Measurements from ENCODE around the gene TMPRSS9.

Gene TMPRSS9

DNA sequence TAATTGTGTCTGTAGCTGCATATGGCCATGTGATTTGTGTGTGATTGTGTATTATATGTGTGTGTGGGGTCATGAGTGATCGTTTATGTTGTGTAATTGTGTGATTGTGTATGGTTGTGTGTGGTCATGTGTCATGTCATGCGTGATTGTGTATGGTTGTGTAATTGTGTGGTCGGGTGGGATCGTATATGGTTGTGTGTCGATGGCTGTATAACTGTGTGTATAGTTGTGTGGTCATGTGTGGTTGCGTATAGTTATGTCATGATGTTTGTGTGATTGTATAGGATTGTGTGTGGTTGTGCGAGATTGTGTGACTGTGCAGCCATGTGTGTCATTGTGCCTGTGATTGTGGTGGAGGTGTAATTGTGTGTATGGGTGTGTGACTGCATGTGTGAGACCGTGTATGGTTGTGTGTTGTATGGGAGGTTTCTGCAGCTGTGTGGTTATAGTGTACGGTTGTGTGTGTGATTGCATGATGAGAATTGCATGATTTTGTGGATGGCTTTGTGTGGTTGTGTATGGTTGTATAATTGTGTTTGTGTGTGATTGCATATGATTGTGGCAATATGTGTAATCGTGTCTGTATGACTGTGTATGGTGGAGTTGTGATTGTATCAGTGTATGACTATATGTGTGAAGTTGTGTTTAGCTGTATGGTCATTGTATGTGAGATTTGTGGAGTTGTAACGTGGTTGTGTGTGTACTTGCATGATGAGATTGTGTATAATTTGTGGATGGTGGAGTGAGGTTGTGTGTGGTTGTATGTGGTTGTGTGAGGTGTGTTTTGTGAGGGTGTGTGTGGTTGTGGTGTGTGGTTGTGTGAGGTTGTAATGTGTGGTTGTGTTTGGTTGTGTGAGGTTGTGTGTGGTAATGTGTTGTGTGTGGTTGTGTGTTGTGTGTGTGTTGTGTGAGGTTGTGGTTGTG is 2.2 kb downstream of the TMPRSS9 start:
- no peak overlapping the region for H3K9ac ChIP-seq (ENCODE audit: low read depth, low read length, poor library complexity)
- H3K27ac ChIP-seq (replicated peaks; ENCODE audit: low read length): no peak overlapping the region
- no peak overlapping the region for H3K4ac ChIP-seq (ENCODE audit: low read length)
- no peak overlapping the region for H4K8ac ChIP-seq (ENCODE audit: low read depth, low read length)
- no peak overlapping the region for H2AK5ac ChIP-seq (ENCODE audit: low read depth, low read length)
- no peak overlapping the region for H3K23ac ChIP-seq (ENCODE audit: low read depth, low read length, poor library complexity)
- peaks cover 0 to 16% (median 3%) of the 10 kb centered on the region in 3 experiments for H3K27me3 ChIP-seq (ENCODE audit: control insufficient read depth in 3 of 3, insufficient read depth in 3 of 3, low read depth in 1 of 3, low read length in 3 of 3)
- H2BK5ac ChIP-seq (ENCODE audit: low read length): no peak overlapping the region
- no peak overlapping the region for H4K91ac ChIP-seq (ENCODE audit: low read depth, low read length, poor library complexity)
- no peak overlapping the region for H2AFZ ChIP-seq (ENCODE audit: low read length)
- no peak overlapping the region for H3K4me2 ChIP-seq (ENCODE audit: insufficient read depth, low read length, poor library complexity, severe bottlenecking)
- H3K79me1 ChIP-seq (ENCODE audit: low read depth, low read length): no peaks in the 10 kb centered on the region
- no peak for DNase-seq (ENCODE audit: low spot score)
- H3K14ac ChIP-seq (ENCODE audit: low read length): no peak overlapping the region
- H3K36me3 ChIP-seq (replicated peaks in 1 of 2; ENCODE audit: control insufficient read depth in 2 of 2, insufficient read depth in 2 of 2, low read length in 2 of 2): no peaks in the 10 kb centered on the region
- H3K4me3 ChIP-seq (ENCODE audit: low read length in 2 of 2): peak overlapping the region in 1 of 2 donors; percentile 6
- H3K9me3 ChIP-seq (replicated peaks in 1 of 2; ENCODE audit: control insufficient read depth in 2 of 2, insufficient read depth in 1 of 2, low read depth in 1 of 2, low read length in 2 of 2): no peaks in the 10 kb centered on the region
- H3K18ac ChIP-seq (ENCODE audit: low read length): no peak overlapping the region
- H2BK12ac ChIP-seq (ENCODE audit: low read length): no peak overlapping the region
- 100% methylated on average over 4 to 9 of the region's 11 CpGs for whole genome bisulfite sequencing, 2 donors (ENCODE audit: extremely low coverage in 2 of 2, insufficient read length in 2 of 2, insufficient replicate concordance in 1 of 2)
- peak overlapping the region; percentile 35 for H2BK15ac ChIP-seq (ENCODE audit: low read length)
- peak overlapping the region; percentile 32 for H2BK120ac ChIP-seq (ENCODE audit: low read depth, low read length)
- peaks cover 0 to 2% of the 10 kb centered on the region in 2 donors for H3K4me1 ChIP-seq (ENCODE audit: control insufficient read depth in 2 of 2, insufficient read depth in 1 of 2, low read depth in 1 of 2, low read length in 2 of 2)

DNA sequence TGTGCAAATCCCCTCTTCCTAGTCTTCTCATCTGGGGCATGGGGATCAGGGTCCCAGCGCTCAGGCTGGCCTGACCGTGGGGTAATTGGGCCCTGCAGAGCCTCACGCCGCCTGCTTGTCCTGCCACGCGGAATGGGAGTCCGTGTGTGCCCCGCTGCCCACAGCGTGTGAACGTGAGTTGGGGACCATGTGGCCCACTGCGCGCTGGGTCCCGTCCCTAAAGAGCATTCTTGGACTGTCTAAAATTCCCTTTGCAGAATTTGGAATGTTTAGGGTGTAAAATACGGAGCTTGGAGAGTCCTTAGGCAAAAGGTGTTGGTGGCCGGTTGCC is 2.9 kb downstream of the TMPRSS9 start:
- peaks cover 0 to 16% (median 3%) of the 10 kb centered on the region in 3 experiments for H3K27me3 ChIP-seq (ENCODE audit: control insufficient read depth in 3 of 3, insufficient read depth in 3 of 3, low read depth in 1 of 3, low read length in 3 of 3)
- H2AFZ ChIP-seq (ENCODE audit: low read length): no peak overlapping the region
- peak overlapping the region; percentile 35 for H2BK15ac ChIP-seq (ENCODE audit: low read length)
- no peak overlapping the region for H4K91ac ChIP-seq (ENCODE audit: low read depth, low read length, poor library complexity)
- H2BK12ac ChIP-seq (ENCODE audit: low read length): peak overlapping the region; percentile 66
- H3K27ac ChIP-seq (replicated peaks; ENCODE audit: low read length): no peak overlapping the region
- peaks cover 0 to 2% of the 10 kb centered on the region in 2 donors for H3K4me1 ChIP-seq (ENCODE audit: control insufficient read depth in 2 of 2, insufficient read depth in 1 of 2, low read depth in 1 of 2, low read length in 2 of 2)
- no peaks in the 10 kb centered on the region for H3K36me3 ChIP-seq (replicated peaks in 1 of 2; ENCODE audit: control insufficient read depth in 2 of 2, insufficient read depth in 2 of 2, low read length in 2 of 2)
- no peak overlapping the region for H2AK5ac ChIP-seq (ENCODE audit: low read depth, low read length)
- no peak overlapping the region for H3K14ac ChIP-seq (ENCODE audit: low read length)
- peak overlapping the region in 1 of 2 donors; percentile 6 for H3K4me3 ChIP-seq (ENCODE audit: low read length in 2 of 2)
- H3K9ac ChIP-seq (ENCODE audit: low read depth, low read length, poor library complexity): no peak overlapping the region
- no peaks in the 10 kb centered on the region for H3K79me1 ChIP-seq (ENCODE audit: low read depth, low read length)
- no peak for DNase-seq (ENCODE audit: low spot score)
- no peaks in the 10 kb centered on the region for H3K9me3 ChIP-seq (replicated peaks in 1 of 2; ENCODE audit: control insufficient read depth in 2 of 2, insufficient read depth in 1 of 2, low read depth in 1 of 2, low read length in 2 of 2)
- H4K8ac ChIP-seq (ENCODE audit: low read depth, low read length): no peak overlapping the region
- H3K4ac ChIP-seq (ENCODE audit: low read length): no peak overlapping the region
- no peak overlapping the region for H2BK5ac ChIP-seq (ENCODE audit: low read length)
- H3K23ac ChIP-seq (ENCODE audit: low read depth, low read length, poor library complexity): no peak overlapping the region
- peak overlapping the region; percentile 32 for H2BK120ac ChIP-seq (ENCODE audit: low read depth, low read length)
- peak overlapping the region; percentile 72 for H3K18ac ChIP-seq (ENCODE audit: low read length)
- WGBS, 2 donors (ENCODE audit: extremely low coverage in 2 of 2, insufficient read length in 2 of 2, insufficient replicate concordance in 1 of 2): no CpG with 5 or more reads among the region's 15 CpGs
- H3K4me2 ChIP-seq (ENCODE audit: insufficient read depth, low read length, poor library complexity, severe bottlenecking): no peak overlapping the region

DNA sequence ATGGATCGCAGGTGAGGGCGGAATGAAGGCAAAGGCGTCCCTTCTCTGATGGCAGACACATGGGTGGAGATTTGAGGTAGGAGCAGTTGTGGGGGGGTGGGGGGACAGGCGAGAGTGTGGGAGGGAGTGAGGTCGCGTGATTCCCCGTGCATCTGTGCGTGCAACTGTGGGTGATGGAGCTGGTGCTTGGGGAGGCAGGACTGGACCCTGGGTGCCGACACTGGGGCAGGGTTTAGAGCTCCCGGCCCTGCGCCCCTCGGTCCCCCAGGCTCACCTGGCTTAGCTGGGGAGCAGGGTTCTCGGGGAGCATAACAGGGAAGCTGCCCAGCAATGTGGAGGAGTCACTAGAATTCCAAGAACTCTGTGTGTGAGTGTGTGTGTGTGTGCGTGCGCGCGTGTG is 3.4 kb downstream of the TMPRSS9 start:
- no peak overlapping the region for H2AFZ ChIP-seq (ENCODE audit: low read length)
- H3K4me3 ChIP-seq (ENCODE audit: low read length in 2 of 2): no peak overlapping the region
- H4K8ac ChIP-seq (ENCODE audit: low read depth, low read length): no peak overlapping the region
- no peak overlapping the region for H3K9ac ChIP-seq (ENCODE audit: low read depth, low read length, poor library complexity)
- no peak overlapping the region for H3K27ac ChIP-seq (replicated peaks; ENCODE audit: low read length)
- H3K4me2 ChIP-seq (ENCODE audit: insufficient read depth, low read length, poor library complexity, severe bottlenecking): no peak overlapping the region
- H2BK12ac ChIP-seq (ENCODE audit: low read length): peak overlapping the region; percentile 66
- H3K4me1 ChIP-seq (ENCODE audit: control insufficient read depth in 2 of 2, insufficient read depth in 1 of 2, low read depth in 1 of 2, low read length in 2 of 2): peaks cover 0 to 2% of the 10 kb centered on the region in 2 donors
- no peak overlapping the region for H3K23ac ChIP-seq (ENCODE audit: low read depth, low read length, poor library complexity)
- peak overlapping the region; percentile 35 for H2BK15ac ChIP-seq (ENCODE audit: low read length)
- DNase-seq (ENCODE audit: low spot score): no peak
- peak overlapping the region; percentile 47 for H2AK5ac ChIP-seq (ENCODE audit: low read depth, low read length)
- H2BK120ac ChIP-seq (ENCODE audit: low read depth, low read length): peak overlapping the region; percentile 32
- no CpG with 5 or more reads among the region's 17 CpGs for WGBS, 2 donors (ENCODE audit: extremely low coverage in 2 of 2, insufficient read length in 2 of 2, insufficient replicate concordance in 1 of 2)
- H4K91ac ChIP-seq (ENCODE audit: low read depth, low read length, poor library complexity): no peak overlapping the region
- H3K14ac ChIP-seq (ENCODE audit: low read length): no peak overlapping the region
- H3K79me1 ChIP-seq (ENCODE audit: low read depth, low read length): peaks cover 2% of the 10 kb centered on the region
- H3K18ac ChIP-seq (ENCODE audit: low read length): peak overlapping the region; percentile 77
- H2BK5ac ChIP-seq (ENCODE audit: low read length): no peak overlapping the region
- H3K9me3 ChIP-seq (replicated peaks in 1 of 2; ENCODE audit: control insufficient read depth in 2 of 2, insufficient read depth in 1 of 2, low read depth in 1 of 2, low read length in 2 of 2): no peaks in the 10 kb centered on the region
- peaks cover 0 to 16% (median 3%) of the 10 kb centered on the region in 3 experiments for H3K27me3 ChIP-seq (ENCODE audit: control insufficient read depth in 3 of 3, insufficient read depth in 3 of 3, low read depth in 1 of 3, low read length in 3 of 3)
- H3K4ac ChIP-seq (ENCODE audit: low read length): no peak overlapping the region
- no peaks in the 10 kb centered on the region for H3K36me3 ChIP-seq (replicated peaks in 1 of 2; ENCODE audit: control insufficient read depth in 2 of 2, insufficient read depth in 2 of 2, low read length in 2 of 2)

DNA sequence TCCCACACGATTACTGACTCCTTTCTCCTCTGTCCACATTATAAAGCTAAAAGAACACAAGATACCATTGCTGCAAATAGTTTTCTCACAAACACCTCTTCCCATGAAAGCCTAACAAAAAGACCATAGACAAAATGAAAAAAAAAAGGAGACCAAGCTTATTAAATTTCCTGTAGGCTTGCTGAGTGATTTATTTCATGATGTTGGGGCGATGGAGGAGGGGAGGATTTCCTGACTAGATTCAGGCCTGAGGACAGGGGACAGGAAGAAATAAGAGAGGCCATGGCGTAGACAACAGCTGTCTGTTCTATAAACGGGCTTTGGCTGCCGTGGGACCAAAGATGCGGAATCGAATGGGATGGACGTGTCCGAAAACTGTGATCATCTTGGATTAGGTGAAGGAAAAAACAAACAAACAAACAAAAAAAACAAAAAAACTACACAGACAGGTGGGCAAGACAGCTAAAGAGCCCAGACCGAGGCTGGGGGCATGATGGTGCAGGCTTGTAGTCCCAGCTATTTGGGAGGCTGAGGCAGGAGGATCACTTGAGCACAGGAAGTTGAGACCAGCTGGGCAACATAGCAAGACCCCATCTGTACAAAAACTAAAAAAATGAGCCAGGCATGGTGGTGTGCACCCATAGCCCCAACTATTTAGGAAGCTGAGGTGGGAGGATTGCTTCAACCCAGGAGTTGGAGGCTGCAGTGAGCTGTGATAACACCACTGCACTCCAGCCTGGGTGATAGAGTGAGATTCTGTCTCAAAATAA is 5.3 kb downstream of the TMPRSS9 start:
- Histone ChIP-seq H3K36me3 (replicated peaks in 1 of 2; ENCODE audit: control insufficient read depth in 2 of 2, insufficient read depth in 2 of 2, low read length in 2 of 2) (no peaks in the 10 kb centered on the region), H2AK5ac (ENCODE audit: low read depth, low read length) (no peak overlapping the region), H2BK5ac (ENCODE audit: low read length) (no peak overlapping the region), H3K27ac (replicated peaks; ENCODE audit: low read length) (no peak overlapping the region), H3K18ac (ENCODE audit: low read length) (no peak overlapping the region), H3K4me1 (ENCODE audit: control insufficient read depth in 2 of 2, insufficient read depth in 1 of 2, low read depth in 1 of 2, low read length in 2 of 2) (peaks cover 0 to 2% of the 10 kb centered on the region in 2 donors), H3K79me1 (ENCODE audit: low read depth, low read length) (peaks cover 2% of the 10 kb centered on the region), H3K4me3 (ENCODE audit: low read length in 2 of 2) (no peak overlapping the region), H3K4ac (ENCODE audit: low read length) (no peak overlapping the region), H2BK12ac (ENCODE audit: low read length) (no peak overlapping the region), H3K4me2 (ENCODE audit: insufficient read depth, low read length, poor library complexity, severe bottlenecking) (no peak overlapping the region), H2BK15ac (ENCODE audit: low read length) (no peak overlapping the region), H4K91ac (ENCODE audit: low read depth, low read length, poor library complexity) (no peak overlapping the region), H3K23ac (ENCODE audit: low read depth, low read length, poor library complexity) (no peak overlapping the region), H4K8ac (ENCODE audit: low read depth, low read length) (no peak overlapping the region), H2AFZ (ENCODE audit: low read length) (no peak overlapping the region), H2BK120ac (ENCODE audit: low read depth, low read length) (no peak overlapping the region), H3K14ac (ENCODE audit: low read length) (no peak overlapping the region), H3K9ac (ENCODE audit: low read depth, low read length, poor library complexity) (no peak overlapping the region), H3K27me3 (ENCODE audit: control insufficient read depth in 3 of 3, insufficient read depth in 3 of 3, low read depth in 1 of 3, low read length in 3 of 3) (peaks cover 0 to 11% (median 0%) of the 10 kb centered on the region in 3 experiments), H3K9me3 (replicated peaks in 1 of 2; ENCODE audit: control insufficient read depth in 2 of 2, insufficient read depth in 1 of 2, low read depth in 1 of 2, low read length in 2 of 2) (peaks cover 2 to 3% of the 10 kb centered on the region in 2 donors)
- no peak for DNase-seq (ENCODE audit: low spot score)
- no CpG with 5 or more reads among the region's 10 CpGs for WGBS, 2 donors (ENCODE audit: extremely low coverage in 2 of 2, insufficient read length in 2 of 2, insufficient replicate concordance in 1 of 2)
